C4-2B (cell line): ENCODE results near the gene PITPNM3.
"Not testable (repeated sequence)": the region's sequence is repeated elsewhere in the genome, so short reads cannot be mapped to it uniquely, and the experiment has no call there.

Source experiments
- H3K27ac ChIP-seq: fragments of 450-650 bp; 2 replicates; pipeline ENCODE4 v1.5.1; 2017
- ZFX ChIP-seq: fragments of 450-650 bp; IDR thresholded peaks from 2 replicates; pipeline ENCODE4 v1.6.1; 2017
- TF ChIP-seq, protein P1 (sequence below): fragments of 450-650 bp; conservative IDR thresholded peaks from 2 replicates; pipeline ENCODE4 v1.5.1; 2017; ENCODE audit warnings: mild to moderate bottlenecking

The PITPNM3 gene

GRCh38 chr17:6574687-6575595, 18.6 kb upstream of the PITPNM3 start:
- H3K27ac ChIP-seq, result no peak overlapping the region
- TF ChIP-seq, protein P1, sequence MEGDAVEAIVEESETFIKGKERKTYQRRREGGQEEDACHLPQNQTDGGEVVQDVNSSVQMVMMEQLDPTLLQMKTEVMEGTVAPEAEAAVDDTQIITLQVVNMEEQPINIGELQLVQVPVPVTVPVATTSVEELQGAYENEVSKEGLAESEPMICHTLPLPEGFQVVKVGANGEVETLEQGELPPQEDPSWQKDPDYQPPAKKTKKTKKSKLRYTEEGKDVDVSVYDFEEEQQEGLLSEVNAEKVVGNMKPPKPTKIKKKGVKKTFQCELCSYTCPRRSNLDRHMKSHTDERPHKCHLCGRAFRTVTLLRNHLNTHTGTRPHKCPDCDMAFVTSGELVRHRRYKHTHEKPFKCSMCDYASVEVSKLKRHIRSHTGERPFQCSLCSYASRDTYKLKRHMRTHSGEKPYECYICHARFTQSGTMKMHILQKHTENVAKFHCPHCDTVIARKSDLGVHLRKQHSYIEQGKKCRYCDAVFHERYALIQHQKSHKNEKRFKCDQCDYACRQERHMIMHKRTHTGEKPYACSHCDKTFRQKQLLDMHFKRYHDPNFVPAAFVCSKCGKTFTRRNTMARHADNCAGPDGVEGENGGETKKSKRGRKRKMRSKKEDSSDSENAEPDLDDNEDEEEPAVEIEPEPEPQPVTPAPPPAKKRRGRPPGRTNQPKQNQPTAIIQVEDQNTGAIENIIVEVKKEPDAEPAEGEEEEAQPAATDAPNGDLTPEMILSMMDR, result no peak
- no peak for TF ChIP-seq ZFX

GRCh38 chr17:6573982-6574686, 17.8 kb upstream of the PITPNM3 start:
- H3K27ac ChIP-seq, result no peak overlapping the region
- no peak for TF ChIP-seq ZFX
- TF ChIP-seq, protein P1, result no peak

DNA sequence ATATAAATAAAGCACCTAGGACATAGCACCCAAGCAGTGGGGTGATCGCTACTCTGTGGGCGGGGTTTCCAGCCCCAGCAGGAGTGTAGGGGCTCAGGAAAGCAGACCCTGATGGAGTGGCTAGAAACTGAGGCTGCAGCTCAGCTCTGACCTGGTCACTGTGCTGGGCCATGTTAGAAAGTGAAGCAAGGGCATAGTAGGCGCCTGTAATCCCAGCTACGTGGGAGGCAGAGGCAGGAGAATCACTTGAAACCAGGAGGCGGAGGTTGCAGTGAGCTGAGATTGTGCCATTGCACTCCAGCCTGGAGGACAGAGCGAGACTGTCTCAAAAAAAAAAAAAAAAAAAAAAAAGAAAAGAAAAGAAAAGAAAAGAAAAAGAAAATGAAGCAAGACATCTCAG, 17.1 kb upstream of the PITPNM3 start:
- not testable (repeated sequence) for H3K27ac ChIP-seq

DNA sequence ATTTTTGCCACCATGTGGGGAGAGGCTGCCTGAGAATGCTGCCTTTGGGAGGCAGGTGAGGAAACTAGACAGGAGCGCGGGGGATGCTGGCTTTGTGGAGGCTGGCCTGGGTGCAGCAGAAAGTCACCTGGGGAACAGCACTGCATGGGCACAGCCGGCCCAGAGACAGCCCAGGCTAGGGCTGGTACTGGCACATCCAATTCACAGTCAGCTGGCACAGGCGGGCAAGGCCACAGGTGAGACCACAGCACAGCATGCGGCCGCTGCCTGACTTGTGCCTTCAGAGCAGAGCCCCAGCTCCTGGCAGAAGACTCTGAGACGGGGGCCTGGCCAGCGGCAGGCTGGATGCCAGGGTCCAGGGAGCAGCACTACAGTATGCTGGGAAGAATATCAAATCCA, 16.6 kb upstream of the PITPNM3 start:
- no peak for TF ChIP-seq ZFX
- TF ChIP-seq, protein P1, result no peak
- no peak overlapping the region for H3K27ac ChIP-seq

GRCh38 chr17:6571452-6571781, 15.1 kb upstream of the PITPNM3 start:
- H3K27ac ChIP-seq, result no peak overlapping the region
- TF ChIP-seq ZFX, result no peak
- TF ChIP-seq, protein P1, result no peak

GRCh38 chr17:6570731-6571451, 14.5 kb upstream of the PITPNM3 start:
- no peak for TF ChIP-seq ZFX
- TF ChIP-seq, protein P1, result no peak
- no peak overlapping the region for H3K27ac ChIP-seq

DNA sequence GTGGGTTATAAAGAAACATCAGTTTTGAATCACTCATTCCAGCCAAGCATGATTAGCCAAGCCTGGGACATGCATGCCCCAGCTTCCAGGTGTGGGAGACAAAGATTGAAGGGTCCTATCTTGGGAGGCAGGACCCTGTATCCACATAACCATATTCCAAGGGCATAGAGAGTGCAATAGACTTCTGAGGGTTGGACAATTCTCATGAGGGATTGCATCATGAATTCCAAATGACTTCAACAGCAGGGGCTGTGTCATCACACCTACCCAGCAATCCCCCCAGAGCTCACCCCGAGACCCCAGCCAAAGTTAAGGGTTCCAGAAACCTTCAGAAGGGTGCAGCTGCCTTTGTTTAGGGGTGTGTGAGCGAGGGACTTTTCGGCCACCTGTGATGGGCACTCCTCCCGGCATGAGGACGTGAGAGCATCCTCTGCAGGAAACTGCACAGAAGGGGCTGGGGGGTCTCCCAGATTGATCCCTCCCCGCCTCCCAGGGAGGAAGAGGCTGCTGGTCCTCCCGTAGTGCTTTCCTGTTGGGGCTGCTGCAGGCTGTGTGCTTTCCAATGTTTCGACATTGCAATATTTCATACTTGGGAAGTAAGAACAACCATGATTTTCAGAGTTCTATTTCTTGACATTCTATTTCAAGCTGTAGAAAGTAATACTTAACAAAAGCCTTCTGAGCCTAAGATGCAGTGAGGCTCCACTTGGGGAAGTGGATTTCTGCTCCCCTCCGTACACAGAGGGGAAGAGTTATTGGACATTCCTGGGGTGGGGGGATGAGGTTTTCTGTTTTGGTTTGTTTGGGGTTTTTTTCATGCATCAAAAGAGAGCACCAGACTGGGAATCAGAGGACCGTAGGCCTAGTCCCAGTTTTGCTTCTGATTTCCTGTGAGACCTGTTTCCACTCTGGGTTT, 13.3 kb upstream of the PITPNM3 start:
- no peak overlapping the region for H3K27ac ChIP-seq
- TF ChIP-seq, protein P1, result no peak
- TF ChIP-seq ZFX, result no peak
